Suprapubic skin (tissue), 4 donors: Measurements from ENCODE around the gene TNFRSF8. TPM values are rescaled to one million over a fixed set of nuclear protein-coding genes. Genes with fewer than 3 reads are reported as not detected.

ENCODE experiments used
- DNase-seq, 2 donors: peaks; one replicate each; pipeline ENCODE4 v3.0.0-alpha.2; 2019; ENCODE audit warnings: low spot score in 2 of 2
- H3K27ac ChIP-seq: fragments of 200-600 bp; sonication (generic); one replicate; pipeline ENCODE4 v1.5.1; 2019
- H3K27me3 ChIP-seq: fragments of 200-600 bp; sonication (generic); one replicate; pipeline ENCODE4 v1.5.1; 2019
- H3K36me3 ChIP-seq: fragments of 200-600 bp; sonication (generic); one replicate; pipeline ENCODE4 v1.5.1; 2019
- H3K4me1 ChIP-seq: fragments of 200-600 bp; sonication (generic); one replicate; pipeline ENCODE4 v1.5.1; 2019
- H3K4me3 ChIP-seq: fragments of 200-600 bp; sonication (generic); one replicate; pipeline ENCODE4 v1.5.1; 2019; ENCODE audit warnings: mild to moderate bottlenecking
- H3K9me3 ChIP-seq: fragments of 200-600 bp; sonication (generic); one replicate; pipeline ENCODE4 v1.5.1; 2019
- EP300 ChIP-seq: sonication (generic); formaldehyde crosslinking; IDR thresholded peaks from one replicate; pipeline ENCODE4 v1.6.1; 2017; ENCODE audit warnings: antibody characterized with exemption
- POLR2A ChIP-seq, 2 donors: fragments of 450-650 bp; IDR thresholded peaks; one replicate each; pipeline ENCODE4 v1.6.1; 2017; ENCODE audit warnings: antibody characterized with exemption in 2 of 2, mild to moderate bottlenecking in 2 of 2, moderate library complexity in 2 of 2
- POLR2AphosphoS5 ChIP-seq, 3 donors: sonication (generic); formaldehyde crosslinking; IDR thresholded peaks; one replicate each; pipeline ENCODE4 v1.6.1; 2017; ENCODE audit warnings: antibody characterized with exemption in 3 of 3
- WGBS: methylation state at CpG from one replicate; pipeline ENCODE4 v1.1.5; 2018; 5-methylcytosine and 5-hydroxymethylcytosine counted together
- total RNA-seq, 4 donors: library from RNA; depleted of rRNA; stranded (reverse); fragments of >200 nt; gene quantifications; one replicate each; pipeline ENCODE4 v1.1.0, GENCODE V29; 2016
- TF ChIP-seq, protein P1 (sequence below), 2 donors: fragments of 200-600 bp in 1 of 2; fragments of 450-650 bp in 1 of 2; sonication (generic) in 1 of 2; IDR thresholded peaks; one replicate each; pipeline ENCODE4 v1.5.1; 2016 to 2019; ENCODE audit warnings: antibody characterized with exemption in 2 of 2, mild to moderate bottlenecking in 1 of 2, moderate library complexity in 1 of 2

TNFRSF8 gene
- total RNA-seq, 4 donors from 2014 or later = 0.30 to 1.2 (median 0.75) TPM

DNA sequence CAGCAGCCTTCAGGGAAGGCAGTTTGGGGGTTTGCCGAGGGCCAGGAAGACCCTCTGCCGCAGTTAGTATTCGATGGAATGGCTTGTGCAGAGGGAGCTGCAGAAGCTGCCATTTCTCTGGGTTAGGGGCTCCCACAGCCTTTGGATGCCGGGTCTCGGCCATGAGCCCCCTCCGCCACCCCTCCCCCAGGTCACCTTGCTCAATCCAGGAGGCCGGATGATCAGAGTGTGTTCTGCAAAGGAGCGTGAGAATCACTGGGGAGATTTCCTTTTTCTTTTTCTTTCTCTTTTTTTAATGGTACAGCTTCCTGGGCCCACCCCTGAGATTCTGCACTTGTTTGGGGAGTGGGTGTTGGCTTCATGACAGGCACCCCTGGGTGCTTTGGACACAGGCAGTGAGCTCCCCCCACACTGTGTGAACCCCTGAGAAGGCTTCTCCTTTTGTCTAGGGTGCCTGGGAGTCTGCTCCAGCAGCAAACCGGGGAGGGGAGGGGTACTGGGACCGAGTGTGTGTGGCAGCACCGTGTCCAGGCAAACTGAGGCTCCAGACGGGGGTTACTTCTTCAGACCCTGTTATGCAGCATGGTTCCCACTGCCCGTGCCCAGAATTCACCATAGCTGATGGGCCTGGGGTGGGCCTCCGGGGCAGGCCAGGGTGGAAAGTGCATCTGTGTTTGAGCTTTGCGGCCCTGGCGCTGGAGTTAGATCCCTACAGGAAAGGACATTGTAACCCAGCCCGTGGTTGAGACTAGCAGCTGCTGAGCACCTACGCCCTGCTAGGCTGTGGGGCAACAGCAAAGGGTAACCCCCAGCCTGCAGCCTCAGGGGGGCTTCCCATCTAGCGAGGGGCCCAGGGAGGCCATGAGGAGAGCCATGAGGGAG, 122.2 kb downstream of the TNFRSF8 start:
- H3K27me3 ChIP-seq = no peaks in the 10 kb centered on the region
- no peaks in the 10 kb centered on the region for H3K36me3 ChIP-seq
- peak overlapping the region; percentile 24 for H3K4me3 ChIP-seq
- peaks cover 74% of the 10 kb centered on the region for H3K4me1 ChIP-seq
- H3K27ac ChIP-seq = peak overlapping the region; percentile 86
- no peak for DNase-seq
- H3K9me3 ChIP-seq = no peaks in the 10 kb centered on the region
- WGBS = 65% methylated on average over 15 of the region's 19 CpGs
- TF ChIP-seq EP300 (no peak), POLR2AphosphoS5 (IDR thresholded peaks at IDR 0.05) (no peak), POLR2A (IDR thresholded peaks at IDR 0.05) (no peak)
- TF ChIP-seq, protein P1, sequence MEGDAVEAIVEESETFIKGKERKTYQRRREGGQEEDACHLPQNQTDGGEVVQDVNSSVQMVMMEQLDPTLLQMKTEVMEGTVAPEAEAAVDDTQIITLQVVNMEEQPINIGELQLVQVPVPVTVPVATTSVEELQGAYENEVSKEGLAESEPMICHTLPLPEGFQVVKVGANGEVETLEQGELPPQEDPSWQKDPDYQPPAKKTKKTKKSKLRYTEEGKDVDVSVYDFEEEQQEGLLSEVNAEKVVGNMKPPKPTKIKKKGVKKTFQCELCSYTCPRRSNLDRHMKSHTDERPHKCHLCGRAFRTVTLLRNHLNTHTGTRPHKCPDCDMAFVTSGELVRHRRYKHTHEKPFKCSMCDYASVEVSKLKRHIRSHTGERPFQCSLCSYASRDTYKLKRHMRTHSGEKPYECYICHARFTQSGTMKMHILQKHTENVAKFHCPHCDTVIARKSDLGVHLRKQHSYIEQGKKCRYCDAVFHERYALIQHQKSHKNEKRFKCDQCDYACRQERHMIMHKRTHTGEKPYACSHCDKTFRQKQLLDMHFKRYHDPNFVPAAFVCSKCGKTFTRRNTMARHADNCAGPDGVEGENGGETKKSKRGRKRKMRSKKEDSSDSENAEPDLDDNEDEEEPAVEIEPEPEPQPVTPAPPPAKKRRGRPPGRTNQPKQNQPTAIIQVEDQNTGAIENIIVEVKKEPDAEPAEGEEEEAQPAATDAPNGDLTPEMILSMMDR (IDR thresholded peaks at IDR 0.05) = no peak

DNA sequence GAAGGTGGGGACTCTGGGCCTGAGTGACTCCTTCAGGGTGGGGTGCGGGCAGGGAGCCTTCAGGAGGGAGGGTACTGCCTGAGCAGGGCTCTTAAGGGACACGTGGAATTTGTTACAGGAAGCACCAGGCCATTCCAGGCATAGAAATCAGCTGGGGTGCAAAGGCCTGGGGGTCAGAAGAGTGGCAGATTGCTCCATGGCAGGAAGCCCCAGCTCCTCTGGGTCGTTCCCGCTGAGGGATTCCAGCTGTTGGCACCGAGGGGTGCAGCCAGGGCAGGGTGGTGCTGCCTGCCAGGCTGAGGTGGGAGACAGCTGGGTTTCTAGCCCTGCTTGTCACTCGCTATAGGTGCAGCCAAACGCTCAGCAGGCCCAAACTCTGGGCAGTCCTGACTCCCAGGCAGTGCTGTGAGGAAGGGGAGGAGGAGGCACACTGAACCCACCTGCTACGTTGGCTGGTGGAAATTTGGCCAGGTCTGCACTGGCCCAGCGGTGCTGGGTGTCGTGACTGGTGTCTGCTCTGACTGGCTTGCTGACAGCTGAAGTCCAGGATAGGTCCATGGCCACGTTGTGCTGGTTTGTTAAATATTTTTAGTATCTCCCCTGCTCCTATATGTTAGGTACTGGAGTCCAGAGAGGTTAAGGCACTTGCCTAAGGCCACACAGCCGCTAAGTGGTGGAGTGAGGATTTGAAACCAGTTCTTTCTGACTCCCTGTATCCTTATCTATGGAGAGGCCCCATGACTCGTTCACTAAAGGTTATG, 123.0 kb downstream of the TNFRSF8 start:
- Histone ChIP-seq H3K4me1 (peaks cover 67% of the 10 kb centered on the region), H3K4me3 (no peak overlapping the region), H3K27me3 (no peaks in the 10 kb centered on the region), H3K9me3 (no peaks in the 10 kb centered on the region), H3K36me3 (no peaks in the 10 kb centered on the region), H3K27ac (peak overlapping the region; percentile 86)
- TF ChIP-seq EP300 (no peak), POLR2A (IDR thresholded peaks at IDR 0.05) (no peak), POLR2AphosphoS5 (IDR thresholded peaks at IDR 0.05) (no peak)
- TF ChIP-seq, protein P1 (IDR thresholded peaks at IDR 0.05) = no peak
- DNase-seq = no peak
- WGBS = 41% methylated on average over 8 of the region's 13 CpGs

DNA sequence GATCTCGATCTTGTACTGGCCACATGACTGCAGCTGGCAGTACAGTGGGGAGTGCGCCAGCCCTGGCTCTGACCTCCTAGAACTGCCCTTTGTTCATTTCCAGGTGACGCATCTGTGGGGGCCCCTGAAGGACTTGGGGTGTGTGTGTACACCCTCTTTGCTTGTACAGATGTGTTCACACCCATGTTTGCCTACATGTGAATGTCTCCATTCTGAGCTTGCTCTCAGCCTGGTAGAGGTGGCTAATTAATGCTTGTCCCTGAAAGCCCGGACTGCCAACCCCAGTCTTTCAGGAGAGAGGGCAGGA, 123.5 kb downstream of the TNFRSF8 start:
- Histone ChIP-seq H3K4me3 (no peak overlapping the region), H3K36me3 (peaks cover 3% of the 10 kb centered on the region), H3K4me1 (peaks cover 63% of the 10 kb centered on the region), H3K9me3 (no peaks in the 10 kb centered on the region), H3K27me3 (no peaks in the 10 kb centered on the region), H3K27ac (no peak overlapping the region)
- TF ChIP-seq POLR2AphosphoS5 (IDR thresholded peaks at IDR 0.05) (no peak), POLR2A (IDR thresholded peaks at IDR 0.05) (no peak), EP300 (no peak)
- TF ChIP-seq, protein P1 (IDR thresholded peaks at IDR 0.05) = no peak
- WGBS = 83% methylated on average over 3 of the region's 4 CpGs
- no peak for DNase-seq

DNA sequence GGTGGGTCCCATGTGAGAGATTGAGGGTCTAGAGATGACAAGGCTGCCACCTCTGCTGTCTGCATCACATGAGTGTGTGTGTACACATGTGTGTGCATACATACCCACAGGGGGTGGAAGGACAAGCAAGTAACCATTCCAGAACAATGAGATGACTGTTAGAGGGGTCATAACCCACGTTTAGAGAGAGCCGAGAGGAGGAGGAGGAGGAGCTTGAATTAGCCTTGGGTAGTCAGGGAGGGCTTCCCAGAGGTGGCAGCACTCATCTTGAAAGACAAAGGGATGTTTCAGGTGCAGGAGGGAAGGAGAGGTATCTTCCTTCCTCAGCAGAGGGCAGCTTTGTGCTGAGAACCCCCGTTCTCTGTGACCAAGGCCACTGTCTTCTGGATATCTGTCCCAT, 125.0 kb downstream of the TNFRSF8 start:
- no peaks in the 10 kb centered on the region for H3K9me3 ChIP-seq
- 46% methylated on average over 3 of the region's 3 CpGs for WGBS
- peaks cover 50% of the 10 kb centered on the region for H3K4me1 ChIP-seq
- H3K27me3 ChIP-seq = no peaks in the 10 kb centered on the region
- no peak for TF ChIP-seq EP300
- TF ChIP-seq, protein P1 (IDR thresholded peaks at IDR 0.05) = no peak
- DNase-seq = no peak
- no peak overlapping the region for H3K4me3 ChIP-seq
- H3K36me3 ChIP-seq = peaks cover 15% of the 10 kb centered on the region
- no peak overlapping the region for H3K27ac ChIP-seq

DNA sequence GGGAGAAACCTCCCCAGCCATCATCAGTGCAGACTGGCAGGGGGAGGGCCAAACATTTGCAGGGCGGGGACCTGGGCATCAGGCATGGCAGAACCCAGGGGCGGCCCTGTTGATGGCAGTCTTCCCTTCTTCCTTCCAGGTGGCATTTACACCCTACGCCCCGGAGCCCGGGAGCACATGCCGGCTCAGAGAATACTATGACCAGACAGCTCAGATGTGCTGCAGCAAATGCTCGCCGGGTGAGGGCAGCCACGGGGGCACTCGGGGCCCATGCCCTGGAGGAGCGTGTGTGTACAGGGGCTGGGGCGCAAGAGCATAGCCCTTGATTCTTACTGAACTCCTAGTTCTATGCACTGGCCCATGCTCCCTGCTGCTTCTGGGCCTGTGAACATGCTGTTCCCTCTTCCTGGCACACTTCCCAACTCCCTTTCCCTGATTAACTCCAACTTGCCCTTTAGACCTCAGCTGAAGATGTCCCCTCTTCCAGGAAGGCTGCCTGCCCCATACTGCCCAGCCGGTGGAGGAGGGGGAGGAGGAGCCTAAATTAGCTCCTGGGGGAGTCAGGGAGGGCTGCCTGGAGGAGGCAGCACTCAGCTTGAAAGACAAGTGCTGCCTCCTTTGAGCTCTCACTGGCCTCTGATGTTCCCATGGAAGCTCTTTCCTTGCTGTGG, 125.7 kb downstream of the TNFRSF8 start:
- no peak overlapping the region for H3K4me3 ChIP-seq
- no peaks in the 10 kb centered on the region for H3K27me3 ChIP-seq
- H3K9me3 ChIP-seq = no peaks in the 10 kb centered on the region
- peaks cover 19% of the 10 kb centered on the region for H3K36me3 ChIP-seq
- no peak for DNase-seq
- WGBS = 13% methylated on average over 1 of the region's 13 CpGs
- TF ChIP-seq EP300 (no peak), POLR2AphosphoS5 (IDR thresholded peaks at IDR 0.05) (no peak), POLR2A (IDR thresholded peaks at IDR 0.05) (no peak)
- TF ChIP-seq, protein P1 (IDR thresholded peaks at IDR 0.05) = no peak
- H3K27ac ChIP-seq = no peak overlapping the region
- peaks cover 49% of the 10 kb centered on the region for H3K4me1 ChIP-seq
